ENCODE results near the gene COG7.

The COG7 gene

DNA sequence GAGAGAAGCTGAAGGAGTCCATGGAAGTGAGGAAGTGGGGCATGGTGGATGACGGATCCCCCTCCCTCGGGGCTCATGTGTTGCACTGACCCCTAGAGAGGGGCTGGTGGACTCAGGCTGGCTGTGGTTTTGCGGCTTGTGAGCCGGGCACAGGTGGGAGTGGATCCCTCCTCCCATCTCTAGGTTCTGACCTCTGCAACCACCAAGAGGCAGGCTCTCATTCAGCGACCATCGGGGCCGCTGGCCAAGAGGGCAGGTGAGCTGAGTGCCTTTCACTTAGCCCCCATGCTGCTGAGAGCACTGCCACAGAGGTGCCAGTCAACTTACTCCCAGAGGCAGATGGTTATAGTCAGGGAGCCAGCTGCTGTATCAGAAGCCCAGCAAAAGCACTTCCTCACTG lies 83.6 kb downstream of the COG7 start:
- Histone ChIP-seq H3K27me3 (replicated peaks; ENCODE audit: insufficient read depth, low read length) (no peaks in the 10 kb centered on the region), H2AFZ (ENCODE audit: low read length) (no peak overlapping the region), H3K9ac (ENCODE audit: low read length) (no peak overlapping the region), H3K36me3 (replicated peaks; ENCODE audit: insufficient read depth, low read length) (no peaks in the 10 kb centered on the region), H3K79me2 (ENCODE audit: low read length) (no peaks in the 10 kb centered on the region), H3K9me2 (replicated peaks; ENCODE audit: insufficient read depth, low read length) (no peaks in the 10 kb centered on the region), H3K4me2 (ENCODE audit: low read depth, low read length) (no peak overlapping the region), H3K4me3 (ENCODE audit: low read length) (no peak overlapping the region), H4K20me1 (ENCODE audit: insufficient read depth, low read length) (no peaks in the 10 kb centered on the region), H3F3A (ENCODE audit: insufficient read depth, low read length) (peaks cover 22% of the 10 kb centered on the region), H3K4me1 (ENCODE audit: low read length) (peaks cover 26% of the 10 kb centered on the region), H3K9me3 (replicated peaks; ENCODE audit: insufficient read depth, low read length) (no peaks in the 10 kb centered on the region), H3K27ac (ENCODE audit: low read length) (no peak overlapping the region)
- no peak for DNase-seq
- TF ChIP-seq EZH2phosphoT487 (IDR thresholded peaks at IDR 0.05; ENCODE audit: low read length): no peak
- TF ChIP-seq, protein P1, sequence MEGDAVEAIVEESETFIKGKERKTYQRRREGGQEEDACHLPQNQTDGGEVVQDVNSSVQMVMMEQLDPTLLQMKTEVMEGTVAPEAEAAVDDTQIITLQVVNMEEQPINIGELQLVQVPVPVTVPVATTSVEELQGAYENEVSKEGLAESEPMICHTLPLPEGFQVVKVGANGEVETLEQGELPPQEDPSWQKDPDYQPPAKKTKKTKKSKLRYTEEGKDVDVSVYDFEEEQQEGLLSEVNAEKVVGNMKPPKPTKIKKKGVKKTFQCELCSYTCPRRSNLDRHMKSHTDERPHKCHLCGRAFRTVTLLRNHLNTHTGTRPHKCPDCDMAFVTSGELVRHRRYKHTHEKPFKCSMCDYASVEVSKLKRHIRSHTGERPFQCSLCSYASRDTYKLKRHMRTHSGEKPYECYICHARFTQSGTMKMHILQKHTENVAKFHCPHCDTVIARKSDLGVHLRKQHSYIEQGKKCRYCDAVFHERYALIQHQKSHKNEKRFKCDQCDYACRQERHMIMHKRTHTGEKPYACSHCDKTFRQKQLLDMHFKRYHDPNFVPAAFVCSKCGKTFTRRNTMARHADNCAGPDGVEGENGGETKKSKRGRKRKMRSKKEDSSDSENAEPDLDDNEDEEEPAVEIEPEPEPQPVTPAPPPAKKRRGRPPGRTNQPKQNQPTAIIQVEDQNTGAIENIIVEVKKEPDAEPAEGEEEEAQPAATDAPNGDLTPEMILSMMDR (IDR thresholded peaks at IDR 0.05; ENCODE audit: low read length): no peak
- TF ChIP-seq EZH2 (optimal IDR thresholded peaks at IDR 0.05; ENCODE audit: low read depth, low read length): no peak

DNA sequence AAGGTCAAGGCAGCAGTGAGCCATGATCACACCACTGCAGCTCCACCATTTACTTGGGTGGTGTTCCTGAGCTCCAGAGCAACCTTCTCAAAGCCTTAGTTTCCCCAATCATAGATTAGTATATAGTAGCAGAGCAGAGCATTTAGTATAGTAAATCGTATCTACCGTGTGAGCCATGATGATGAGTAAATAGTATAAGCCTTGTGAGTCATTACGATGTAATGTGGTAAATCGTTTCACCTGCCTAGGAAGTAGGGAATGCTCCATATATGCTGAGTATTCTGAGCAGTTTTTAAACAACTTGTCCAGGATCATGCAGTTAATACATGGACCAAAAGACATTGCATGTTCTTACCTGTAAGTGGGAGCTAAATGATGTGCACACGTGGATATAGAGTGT lies 84.5 kb downstream of the COG7 start:
- Histone ChIP-seq H3K36me3 (replicated peaks; ENCODE audit: insufficient read depth, low read length) (no peaks in the 10 kb centered on the region), H3K9ac (ENCODE audit: low read length) (no peak overlapping the region), H3K9me2 (replicated peaks; ENCODE audit: insufficient read depth, low read length) (no peaks in the 10 kb centered on the region), H3K27ac (ENCODE audit: low read length) (no peak overlapping the region), H3K9me3 (replicated peaks; ENCODE audit: insufficient read depth, low read length) (no peaks in the 10 kb centered on the region), H3K79me2 (ENCODE audit: low read length) (no peaks in the 10 kb centered on the region), H3K4me2 (ENCODE audit: low read depth, low read length) (no peak overlapping the region), H3K4me1 (ENCODE audit: low read length) (peaks cover 32% of the 10 kb centered on the region), H3F3A (ENCODE audit: insufficient read depth, low read length) (peaks cover 26% of the 10 kb centered on the region), H3K4me3 (ENCODE audit: low read length) (no peak overlapping the region), H3K27me3 (replicated peaks; ENCODE audit: insufficient read depth, low read length) (no peaks in the 10 kb centered on the region), H2AFZ (ENCODE audit: low read length) (no peak overlapping the region), H4K20me1 (ENCODE audit: insufficient read depth, low read length) (no peaks in the 10 kb centered on the region)
- DNase-seq: no peak
- no peak for TF ChIP-seq EZH2 (optimal IDR thresholded peaks at IDR 0.05; ENCODE audit: low read depth, low read length)
- TF ChIP-seq EZH2phosphoT487 (IDR thresholded peaks at IDR 0.05; ENCODE audit: low read length): no peak
- TF ChIP-seq, protein P1 (IDR thresholded peaks at IDR 0.05; ENCODE audit: low read length): no peak

DNA sequence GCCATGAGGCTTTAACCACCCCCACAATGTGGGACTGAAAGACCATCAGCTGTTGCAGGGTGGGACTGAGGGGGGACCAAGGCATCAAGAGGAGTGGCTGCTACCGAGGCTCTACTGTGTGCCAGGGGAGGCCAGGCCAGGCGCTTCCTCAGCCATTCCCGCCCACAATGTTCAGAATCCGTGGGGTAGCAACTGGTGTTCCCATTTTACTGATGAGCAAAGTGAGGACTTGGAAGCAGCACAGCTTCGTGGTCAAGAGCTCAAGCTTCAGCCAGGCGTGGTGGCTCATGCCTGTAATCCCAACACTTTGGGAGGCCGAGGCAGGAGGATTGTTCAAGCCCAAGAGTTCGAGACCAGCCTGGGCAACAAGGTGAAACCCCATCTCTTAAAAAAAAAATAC lies 85.0 kb downstream of the COG7 start:
- Histone ChIP-seq H4K20me1 (ENCODE audit: insufficient read depth, low read length) (no peaks in the 10 kb centered on the region), H3K4me3 (ENCODE audit: low read length) (no peak overlapping the region), H2AFZ (ENCODE audit: low read length) (no peak overlapping the region), H3K9me3 (replicated peaks; ENCODE audit: insufficient read depth, low read length) (no peaks in the 10 kb centered on the region), H3K27ac (ENCODE audit: low read length) (no peak overlapping the region), H3K4me2 (ENCODE audit: low read depth, low read length) (no peak overlapping the region), H3K9me2 (replicated peaks; ENCODE audit: insufficient read depth, low read length) (no peaks in the 10 kb centered on the region), H3K79me2 (ENCODE audit: low read length) (no peaks in the 10 kb centered on the region), H3K4me1 (ENCODE audit: low read length) (peaks cover 37% of the 10 kb centered on the region), H3K27me3 (replicated peaks; ENCODE audit: insufficient read depth, low read length) (no peaks in the 10 kb centered on the region), H3F3A (ENCODE audit: insufficient read depth, low read length) (peaks cover 26% of the 10 kb centered on the region), H3K36me3 (replicated peaks; ENCODE audit: insufficient read depth, low read length) (no peaks in the 10 kb centered on the region), H3K9ac (ENCODE audit: low read length) (no peak overlapping the region)
- no peak for DNase-seq
- TF ChIP-seq EZH2phosphoT487 (IDR thresholded peaks at IDR 0.05; ENCODE audit: low read length) (no peak), EZH2 (optimal IDR thresholded peaks at IDR 0.05; ENCODE audit: low read depth, low read length) (no peak)
- TF ChIP-seq, protein P1 (IDR thresholded peaks at IDR 0.05; ENCODE audit: low read length): no peak
